ENCODE measurements around the gene TBL1X. TPM values are rescaled to one million over a fixed set of nuclear protein-coding genes. Genes with fewer than 3 reads are reported as not detected.

Gene TBL1X
- total RNA-seq, 1 experiment from 2014 or later: 31.9 TPM

GRCh38 chrX:9614016-9614415 lies 149.2 kb downstream of the TBL1X start:
- H3K27me3 ChIP-seq (ENCODE audit: low read length): no peaks in the 10 kb centered on the region
- POLR2A ChIA-PET (ENCODE audit: unreplicated experiment): no interaction called here

DNA sequence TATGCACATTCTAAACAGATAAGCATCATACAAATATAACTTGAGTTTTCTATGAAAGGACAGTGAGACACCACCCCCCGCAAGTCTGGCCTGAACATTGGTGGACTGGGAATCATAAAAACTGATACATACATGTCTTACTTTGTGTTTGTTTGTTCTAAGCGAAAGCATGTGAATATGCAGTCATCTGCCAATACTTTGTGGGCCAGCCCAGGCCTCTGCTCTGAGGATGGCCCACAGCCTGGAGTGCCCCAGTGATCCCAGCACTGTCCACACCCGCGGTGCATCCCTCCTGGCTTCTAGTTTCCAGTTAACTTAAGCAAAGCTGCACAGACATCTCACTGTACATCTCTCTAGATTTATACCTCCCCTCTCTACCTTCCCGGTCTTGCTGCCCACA lies 154.3 kb downstream of the TBL1X start:
- H3K36me3 ChIP-seq (ENCODE audit: low read depth, low read length): no peaks in the 10 kb centered on the region
- BruUV-seq (replicated peaks): no TSS peak
- CTCF ChIA-PET: no interaction called here

More at GRCh38 chrX:9614016-9614415, 149.2 kb downstream of the TBL1X start:
- H3K4me3 ChIP-seq (ENCODE audit: low read length): no peak overlapping the region
- BruUV-seq (replicated peaks): no TSS peak
- H3K4me2 ChIP-seq (ENCODE audit: low read length): no peak overlapping the region
- no peaks in the 10 kb centered on the region for H3K9me3 ChIP-seq (ENCODE audit: low read length)
- intact Hi-C loops (cut with micrococcal nuclease): no loop called here
- no peak overlapping the region for H3K27ac ChIP-seq (ENCODE audit: low read length)
- H3K36me3 ChIP-seq (ENCODE audit: low read depth, low read length): no peaks in the 10 kb centered on the region
- no peak overlapping the region for H2AFZ ChIP-seq (ENCODE audit: low read length)
- H3K4me1 ChIP-seq (ENCODE audit: insufficient read depth, low read length): peaks cover 12% of the 10 kb centered on the region
- DNase-seq: peak; percentile 19
- H3K9ac ChIP-seq (ENCODE audit: low read length): no peak overlapping the region
- H4K20me1 ChIP-seq (ENCODE audit: low read length): 0 out of 2 replicates have a peak, but pooled peaks cover 9% of the 10 kb centered on the region
- ATAC-seq: no peak
- CTCF ChIA-PET: no interaction called here
- peaks cover 16% of the 10 kb centered on the region for H3K79me2 ChIP-seq (ENCODE audit: low read length)
- TF ChIP-seq EZH2phosphoT487 (IDR thresholded peaks at IDR 0.05; ENCODE audit: borderline replicate concordance, low read length) (no peak), CTCF (conservative IDR thresholded peaks at IDR 0.05; ENCODE audit: low read depth, low read length) (no peak), EZH2 (IDR thresholded peaks at IDR 0.05; ENCODE audit: low read length, unreplicated experiment) (no peak)
- no peaks in the 10 kb centered on the region for H3F3A ChIP-seq (ENCODE audit: low read length, unreplicated experiment)
- H3K9me2 ChIP-seq (replicated peaks; ENCODE audit: low read length): no peaks in the 10 kb centered on the region

More for the DNA sequence above, 154.3 kb downstream of the TBL1X start:
- Histone ChIP-seq H3K79me2 (ENCODE audit: low read length) (0 out of 2 replicates have a peak, but pooled peaks cover 5% of the 10 kb centered on the region), H3K4me3 (ENCODE audit: low read length) (no peak overlapping the region), H3K9me2 (replicated peaks; ENCODE audit: low read length) (no peaks in the 10 kb centered on the region), H3K4me2 (ENCODE audit: low read length) (no peak overlapping the region), H3K4me1 (ENCODE audit: insufficient read depth, low read length) (no peaks in the 10 kb centered on the region), H3K9ac (ENCODE audit: low read length) (no peak overlapping the region), H3K27me3 (ENCODE audit: low read length) (no peaks in the 10 kb centered on the region), H3K9me3 (ENCODE audit: low read length) (no peaks in the 10 kb centered on the region), H4K20me1 (ENCODE audit: low read length) (no peaks in the 10 kb centered on the region), H3F3A (ENCODE audit: low read length, unreplicated experiment) (no peaks in the 10 kb centered on the region), H2AFZ (ENCODE audit: low read length) (no peak overlapping the region), H3K27ac (ENCODE audit: low read length) (no peak overlapping the region)
- TF ChIP-seq EZH2phosphoT487 (IDR thresholded peaks at IDR 0.05; ENCODE audit: borderline replicate concordance, low read length) (no peak), CTCF (conservative IDR thresholded peaks at IDR 0.05; ENCODE audit: low read depth, low read length) (no peak), EZH2 (IDR thresholded peaks at IDR 0.05; ENCODE audit: low read length, unreplicated experiment) (no peak)
- intact Hi-C loops (cut with micrococcal nuclease): no loop called here
- ATAC-seq (no peak), DNase-seq (no peak)
- POLR2A ChIA-PET (ENCODE audit: unreplicated experiment): no interaction called here
